Measurements from ENCODE around the gene ZSWIM3.

- TF ChIP-seq CTCF (IDR thresholded peaks at IDR 0.05; ENCODE audit: extremely low read depth in 1 of 2, insufficient read depth in 1 of 2, low read depth in 1 of 2, low read length in 2 of 2) (no peak), POLR2A (IDR thresholded peaks at IDR 0.05; ENCODE audit: low read depth, low read length) (no peak), EZH2 (IDR thresholded peaks at IDR 0.05; ENCODE audit: borderline replicate concordance, low read depth, low read length, severe bottlenecking) (no peak), POLR2AphosphoS5 (IDR thresholded peaks at IDR 0.05; ENCODE audit: insufficient read depth, low read depth, low read length) (no peak), MYC (IDR thresholded peaks at IDR 0.05; ENCODE audit: low read depth, low read length) (no peak), FOS (IDR thresholded peaks at IDR 0.05; ENCODE audit: borderline replicate concordance, insufficient read depth, low read length) (no peak), JUN (IDR thresholded peaks at IDR 0.05; ENCODE audit: borderline replicate concordance, insufficient read depth, insufficient read length, low read depth) (no peak), GATA2 (IDR thresholded peaks at IDR 0.05; ENCODE audit: insufficient read depth, insufficient read length, low read depth, low read length) (no peak), MAX (IDR thresholded peaks at IDR 0.05; ENCODE audit: insufficient read depth, insufficient read length) (no peak)
Measured at GRCh38 chr20:45892828-45893500, 35.5 kb downstream of the ZSWIM3 start.
